Measurements from ENCODE around the gene SLC44A1. TPM values are rescaled to one million over a fixed set of nuclear protein-coding genes. Genes with fewer than 3 reads are reported as not detected.

SLC44A1 gene
- total and polyA plus RNA-seq, 10 of the 15 experiments (the other 5 are each of a cell fraction or from before 2014, with no cell fraction given), result 2.4 to 21.2 (median 12.4) TPM

DNA sequence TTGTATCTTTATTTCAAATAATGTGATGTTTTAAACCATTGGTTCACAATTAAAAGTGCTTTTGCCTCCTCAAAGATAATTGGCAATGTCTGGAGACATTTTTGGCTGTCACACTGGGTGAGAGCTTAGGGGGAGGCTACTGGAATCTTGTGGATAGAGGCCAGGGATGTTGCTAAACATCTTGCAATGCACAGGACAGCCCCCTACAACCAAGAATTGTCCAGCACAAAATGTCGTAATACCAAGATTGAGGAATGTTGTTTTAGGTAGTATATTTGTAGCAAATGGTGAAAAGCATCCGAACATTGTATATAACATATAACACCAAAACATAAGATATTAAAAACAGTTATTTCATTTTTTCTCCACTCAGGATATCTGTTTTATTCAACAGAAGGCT lies 99.8 kb downstream of the SLC44A1 start:
- H3K79me2 ChIP-seq (ENCODE audit: control insufficient read depth, insufficient read depth, low read length), result no peaks in the 10 kb centered on the region
- in situ Hi-C loops (cut with MboI) (no loop called here), intact Hi-C loops (cut with micrococcal nuclease; ENCODE audit: unreplicated experiment) (no loop called here)
- RAD21 ChIA-PET (ENCODE audit: unreplicated experiment), result interaction anchor here (0.6 kb wide), 1 partner anchor 39 kb away, joined by 3 read pairs; no protein-coding TSS in a partner anchor
- H3K36me3 ChIP-seq (ENCODE audit: control insufficient read depth in 2 of 2, insufficient read depth in 2 of 2, low read length in 1 of 2), result no peaks in the 10 kb centered on the region
- no peak overlapping the region for H3K4me3 ChIP-seq
- no peak for ATAC-seq
- POLR2A ChIA-PET, result no interaction called here
- H2AFZ ChIP-seq (ENCODE audit: control insufficient read depth, low read depth, low read length), result no peak overlapping the region
- no peak for FAIRE-seq
- no peaks in the 10 kb centered on the region for H3K27me3 ChIP-seq (replicated peaks in 1 of 2; ENCODE audit: control insufficient read depth in 2 of 2, insufficient read depth in 2 of 2, low read length in 1 of 2)
- SMC1A ChIA-PET (ENCODE audit: uncharacterized antibody, unreplicated experiment), result interaction anchor here (1.6 to 3.4 kb wide), 2 partner anchors 13 to 16 kb away, joined by 3 to 17 read pairs; no protein-coding TSS in a partner anchor
- H4K20me1 ChIP-seq (ENCODE audit: control insufficient read depth, insufficient read depth), result no peaks in the 10 kb centered on the region
- H3K4me1 ChIP-seq (ENCODE audit: control insufficient read depth, insufficient read depth, low read length), result peaks cover 7% of the 10 kb centered on the region; the same call in 1 of the 2 replicates
- no peak overlapping the region for H3K4me2 ChIP-seq (ENCODE audit: control insufficient read depth, insufficient read depth)
- DNase-seq (ENCODE audit: low read depth, low spot score), result no peak
- TF ChIP-seq ATF7 (IDR thresholded peaks at IDR 0.05; ENCODE audit: low read depth), result no peak
- TF ChIP-seq, protein P1, sequence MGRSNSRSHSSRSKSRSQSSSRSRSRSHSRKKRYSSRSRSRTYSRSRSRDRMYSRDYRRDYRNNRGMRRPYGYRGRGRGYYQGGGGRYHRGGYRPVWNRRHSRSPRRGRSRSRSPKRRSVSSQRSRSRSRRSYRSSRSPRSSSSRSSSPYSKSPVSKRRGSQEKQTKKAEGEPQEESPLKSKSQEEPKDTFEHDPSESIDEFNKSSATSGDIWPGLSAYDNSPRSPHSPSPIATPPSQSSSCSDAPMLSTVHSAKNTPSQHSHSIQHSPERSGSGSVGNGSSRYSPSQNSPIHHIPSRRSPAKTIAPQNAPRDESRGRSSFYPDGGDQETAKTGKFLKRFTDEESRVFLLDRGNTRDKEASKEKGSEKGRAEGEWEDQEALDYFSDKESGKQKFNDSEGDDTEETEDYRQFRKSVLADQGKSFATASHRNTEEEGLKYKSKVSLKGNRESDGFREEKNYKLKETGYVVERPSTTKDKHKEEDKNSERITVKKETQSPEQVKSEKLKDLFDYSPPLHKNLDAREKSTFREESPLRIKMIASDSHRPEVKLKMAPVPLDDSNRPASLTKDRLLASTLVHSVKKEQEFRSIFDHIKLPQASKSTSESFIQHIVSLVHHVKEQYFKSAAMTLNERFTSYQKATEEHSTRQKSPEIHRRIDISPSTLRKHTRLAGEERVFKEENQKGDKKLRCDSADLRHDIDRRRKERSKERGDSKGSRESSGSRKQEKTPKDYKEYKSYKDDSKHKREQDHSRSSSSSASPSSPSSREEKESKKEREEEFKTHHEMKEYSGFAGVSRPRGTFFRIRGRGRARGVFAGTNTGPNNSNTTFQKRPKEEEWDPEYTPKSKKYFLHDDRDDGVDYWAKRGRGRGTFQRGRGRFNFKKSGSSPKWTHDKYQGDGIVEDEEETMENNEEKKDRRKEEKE (IDR thresholded peaks at IDR 0.05), result no peak
- no peak for TF ChIP-seq LARP7 (IDR thresholded peaks at IDR 0.05)
- TF ChIP-seq RAD51 (IDR thresholded peaks at IDR 0.05), result no peak
- no peak for TF ChIP-seq ZZZ3 (IDR thresholded peaks at IDR 0.05; ENCODE audit: control insufficient read depth, insufficient read length, low read depth)
- no peak for TF ChIP-seq IKZF1 (conservative IDR thresholded peaks at IDR 0.05)
- no peak for TF ChIP-seq CREM (IDR thresholded peaks at IDR 0.05; ENCODE audit: low read depth)
- TF ChIP-seq PAX5 (IDR thresholded peaks at IDR 0.05; ENCODE audit: borderline replicate concordance, low read depth, low read length), result no peak
- no peak for TF ChIP-seq CBFB (IDR thresholded peaks at IDR 0.05; ENCODE audit: low read depth)
- TF ChIP-seq CHD1 (IDR thresholded peaks at IDR 0.05; ENCODE audit: low read depth, low read length), result no peak
- no peak for TF ChIP-seq NFYB (IDR thresholded peaks at IDR 0.05; ENCODE audit: insufficient read depth, low read depth, low read length)
- TF ChIP-seq, protein P2, sequence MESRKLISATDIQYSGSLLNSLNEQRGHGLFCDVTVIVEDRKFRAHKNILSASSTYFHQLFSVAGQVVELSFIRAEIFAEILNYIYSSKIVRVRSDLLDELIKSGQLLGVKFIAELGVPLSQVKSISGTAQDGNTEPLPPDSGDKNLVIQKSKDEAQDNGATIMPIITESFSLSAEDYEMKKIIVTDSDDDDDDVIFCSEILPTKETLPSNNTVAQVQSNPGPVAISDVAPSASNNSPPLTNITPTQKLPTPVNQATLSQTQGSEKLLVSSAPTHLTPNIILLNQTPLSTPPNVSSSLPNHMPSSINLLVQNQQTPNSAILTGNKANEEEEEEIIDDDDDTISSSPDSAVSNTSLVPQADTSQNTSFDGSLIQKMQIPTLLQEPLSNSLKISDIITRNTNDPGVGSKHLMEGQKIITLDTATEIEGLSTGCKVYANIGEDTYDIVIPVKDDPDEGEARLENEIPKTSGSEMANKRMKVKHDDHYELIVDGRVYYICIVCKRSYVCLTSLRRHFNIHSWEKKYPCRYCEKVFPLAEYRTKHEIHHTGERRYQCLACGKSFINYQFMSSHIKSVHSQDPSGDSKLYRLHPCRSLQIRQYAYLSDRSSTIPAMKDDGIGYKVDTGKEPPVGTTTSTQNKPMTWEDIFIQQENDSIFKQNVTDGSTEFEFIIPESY (IDR thresholded peaks at IDR 0.05), result no peak
- no peak for TF ChIP-seq EGR1 (IDR thresholded peaks at IDR 0.05; ENCODE audit: borderline replicate concordance in 1 of 2, low read depth in 2 of 2, low read length in 2 of 2)
- no peak for TF ChIP-seq ESRRA (IDR thresholded peaks at IDR 0.05; ENCODE audit: low read length)
- TF ChIP-seq RFX5 (IDR thresholded peaks at IDR 0.05; ENCODE audit: low read depth, low read length), result no peak
- TF ChIP-seq SMAD1 (IDR thresholded peaks at IDR 0.05; ENCODE audit: low read depth, partially characterized antibody), result no peak
- BruUV-seq (replicated peaks), result no TSS peak
- CTCF ChIA-PET, result interaction anchor here (1.2 kb wide), 1 partner anchor 14 kb away, joined by 3 read pairs; no protein-coding TSS in a partner anchor
- H3K27ac ChIP-seq (ENCODE audit: control insufficient read depth, insufficient read depth), result no peak overlapping the region
- H3K9ac ChIP-seq (ENCODE audit: control insufficient read depth, insufficient read depth, low read length), result no peak overlapping the region
- H3K9me3 ChIP-seq (replicated peaks; ENCODE audit: control insufficient read depth, insufficient read depth, low read length), result no peaks in the 10 kb centered on the region
- 93% methylated on average over 2 of the region's 2 CpGs for WGBS (ENCODE audit: insufficient coverage, insufficient replicate concordance, low lambda C conversion rate, missing lambda C conversion rate)

All from GM12878 (cell line).